ENCODE results near the gene PAQR6.

DNA sequence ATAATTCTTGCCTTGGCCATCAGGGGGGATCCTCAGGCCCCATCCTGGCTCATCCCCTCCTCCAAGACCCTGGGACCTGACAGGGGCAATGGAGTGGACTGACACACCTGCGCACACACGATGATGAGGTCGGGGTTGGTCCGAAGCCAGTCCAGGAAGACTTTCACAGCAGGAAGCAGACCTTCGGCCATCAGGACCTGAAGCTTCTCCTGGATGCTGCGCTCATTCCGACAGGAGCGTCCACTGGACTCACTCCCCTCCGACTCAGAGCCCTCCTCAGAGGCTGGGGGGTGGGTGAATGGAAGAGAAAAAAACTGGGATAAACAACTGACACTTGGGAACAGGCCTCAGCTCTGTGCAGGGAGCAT lies 15.4 kb upstream of the PAQR6 start:
- TF ChIP-seq, protein P1, sequence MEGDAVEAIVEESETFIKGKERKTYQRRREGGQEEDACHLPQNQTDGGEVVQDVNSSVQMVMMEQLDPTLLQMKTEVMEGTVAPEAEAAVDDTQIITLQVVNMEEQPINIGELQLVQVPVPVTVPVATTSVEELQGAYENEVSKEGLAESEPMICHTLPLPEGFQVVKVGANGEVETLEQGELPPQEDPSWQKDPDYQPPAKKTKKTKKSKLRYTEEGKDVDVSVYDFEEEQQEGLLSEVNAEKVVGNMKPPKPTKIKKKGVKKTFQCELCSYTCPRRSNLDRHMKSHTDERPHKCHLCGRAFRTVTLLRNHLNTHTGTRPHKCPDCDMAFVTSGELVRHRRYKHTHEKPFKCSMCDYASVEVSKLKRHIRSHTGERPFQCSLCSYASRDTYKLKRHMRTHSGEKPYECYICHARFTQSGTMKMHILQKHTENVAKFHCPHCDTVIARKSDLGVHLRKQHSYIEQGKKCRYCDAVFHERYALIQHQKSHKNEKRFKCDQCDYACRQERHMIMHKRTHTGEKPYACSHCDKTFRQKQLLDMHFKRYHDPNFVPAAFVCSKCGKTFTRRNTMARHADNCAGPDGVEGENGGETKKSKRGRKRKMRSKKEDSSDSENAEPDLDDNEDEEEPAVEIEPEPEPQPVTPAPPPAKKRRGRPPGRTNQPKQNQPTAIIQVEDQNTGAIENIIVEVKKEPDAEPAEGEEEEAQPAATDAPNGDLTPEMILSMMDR (IDR thresholded peaks at IDR 0.05), result no peak
- TF ChIP-seq POLR2A (IDR thresholded peaks at IDR 0.05), result no peak
